ENCODE results near the gene C2CD4B. TPM values are rescaled to one million over a fixed set of nuclear protein-coding genes. Genes with fewer than 3 reads are reported as not detected.

C2CD4B gene
- polyA plus RNA-seq, 2 of the 4 experiments (the other 2 are of a cell fraction) = 0.06 to 0.63 TPM

GRCh38 chr15:62190274-62190673 lies 25.2 kb upstream of the C2CD4B start:
- ATAC-seq (peak in 1 of 2 experiments; percentile 44; a peak in 1 of 6 replicates), FAIRE-seq (no peak), DNase-seq (ENCODE audit: low read depth in 1 of 2, low spot score in 1 of 2) (no peak)
- Histone ChIP-seq H3K4me3 (no peak overlapping the region), H3K4me1 (no peaks in the 10 kb centered on the region), H3K4me2 (no peak overlapping the region), H3K27ac (no peak overlapping the region), H3K9me3 (no peaks in the 10 kb centered on the region)
- ChIA-PET CTCF (no interaction called here), POLR2A (no interaction called here)
- WGBS (ENCODE audit: missing lambda C conversion rate) = 0% methylated on average over 2 of the region's 2 CpGs
- no peak for TF ChIP-seq RAD21 (conservative IDR thresholded peaks at IDR 0.05 in 1 of 2, IDR thresholded peaks at IDR 0.05 in 1 of 2)
- TF ChIP-seq CEBPB (IDR thresholded peaks at IDR 0.05) = no peak
- no peak for TF ChIP-seq CTCF (IDR thresholded peaks at IDR 0.05)
- no peak for TF ChIP-seq POLR2A (IDR thresholded peaks at IDR 0.05; ENCODE audit: low read length)
- TF ChIP-seq NR3C1 (IDR thresholded peaks at IDR 0.05) = no peak
- TF ChIP-seq CBX2 (IDR thresholded peaks at IDR 0.05; ENCODE audit: borderline replicate concordance, low read depth) = no peak
- TF ChIP-seq MAX (IDR thresholded peaks at IDR 0.05) = no peak
- TF ChIP-seq FOSB (CRISPR knock-in tag; IDR thresholded peaks at IDR 0.05) = no peak
- TF ChIP-seq KDM1A (IDR thresholded peaks at IDR 0.05; ENCODE audit: low read depth) = no peak

GRCh38 chr15:62188744-62189143 lies 23.7 kb upstream of the C2CD4B start:
- TF ChIP-seq ZC3H11A (IDR thresholded peaks at IDR 0.05) (no peak), MAFK (IDR thresholded peaks at IDR 0.05; ENCODE audit: partially characterized antibody) (peak; percentile 89)
- no peak for FAIRE-seq
- no peak for ATAC-seq
- no peaks in the 10 kb centered on the region for H3K4me1 ChIP-seq
- H3K4me2 ChIP-seq = no peak overlapping the region
- DNase-seq (ENCODE audit: low read depth in 1 of 2, low spot score in 1 of 2) = no peak
- no peak overlapping the region for H3K27ac ChIP-seq
- POLR2A ChIA-PET = no interaction called here
- WGBS (ENCODE audit: missing lambda C conversion rate) = 55% methylated on average over 5 of the region's 5 CpGs
- CTCF ChIA-PET = interaction anchor here (0.5 to 1.3 kb wide), 5 partner anchors 10 to 386 kb away, joined by 3 to 4 read pairs (median 3); no protein-coding TSS in a partner anchor
- H3K9me3 ChIP-seq = no peaks in the 10 kb centered on the region
- no peak overlapping the region for H3K4me3 ChIP-seq

GRCh38 chr15:62187910-62188309 lies 22.8 kb upstream of the C2CD4B start:
- TF ChIP-seq CBX8 (IDR thresholded peaks at IDR 0.05) = no peak
- no peak for TF ChIP-seq BHLHE40 (IDR thresholded peaks at IDR 0.05; ENCODE audit: low read depth, low read length)
- TF ChIP-seq CHD4 (IDR thresholded peaks at IDR 0.05; ENCODE audit: borderline replicate concordance) = no peak
- no peak for TF ChIP-seq HES2 (IDR thresholded peaks at IDR 0.05)
- TF ChIP-seq TP53 (CRISPR knock-in tag; IDR thresholded peaks at IDR 0.05) = no peak
- no peak for TF ChIP-seq GATA3 (IDR thresholded peaks at IDR 0.05; ENCODE audit: borderline replicate concordance)
- no peak for TF ChIP-seq CHD2 (IDR thresholded peaks at IDR 0.05; ENCODE audit: low read length, partially characterized antibody)
- no peak for TF ChIP-seq RARB (CRISPR knock-in tag; IDR thresholded peaks at IDR 0.05)
- no peak for TF ChIP-seq HDAC2 (IDR thresholded peaks at IDR 0.05)
- no peak for TF ChIP-seq PBX3 (IDR thresholded peaks at IDR 0.05)
- no peak for TF ChIP-seq ZC3H11A (IDR thresholded peaks at IDR 0.05)
- TF ChIP-seq MAX (IDR thresholded peaks at IDR 0.05) = no peak
- no peak for TF ChIP-seq ZSCAN20 (CRISPR knock-in tag; IDR thresholded peaks at IDR 0.05)
- TF ChIP-seq ESRRA (IDR thresholded peaks at IDR 0.05; ENCODE audit: borderline replicate concordance, low read length) = no peak
- no peak for TF ChIP-seq FOXS1 (CRISPR knock-in tag; IDR thresholded peaks at IDR 0.05)
- no peak for TF ChIP-seq CBX2 (IDR thresholded peaks at IDR 0.05; ENCODE audit: borderline replicate concordance, low read depth)
- no peak for TF ChIP-seq EHF (CRISPR knock-in tag; IDR thresholded peaks at IDR 0.05)
- no peak for TF ChIP-seq FOSL2 (IDR thresholded peaks at IDR 0.05)
- no peak for TF ChIP-seq FOSL2 (CRISPR knock-in tag; IDR thresholded peaks at IDR 0.05)
- ATAC-seq (no peak), DNase-seq (ENCODE audit: low read depth in 1 of 2, low spot score in 1 of 2) (no peak), FAIRE-seq (no peak)
- H3K4me1 ChIP-seq = no peaks in the 10 kb centered on the region
- no peak overlapping the region for H3K4me2 ChIP-seq
- no peak overlapping the region for H3K27ac ChIP-seq
- WGBS (ENCODE audit: missing lambda C conversion rate) = 10% methylated on average over 1 of the region's 1 CpG
- H3K9me3 ChIP-seq = no peaks in the 10 kb centered on the region
- CTCF ChIA-PET = interaction anchor here (0.9 to 1.3 kb wide), 5 partner anchors 11 to 121 kb away, joined by 3 to 5 read pairs (median 3); partner anchors contain the start of gene C2CD4A
- POLR2A ChIA-PET = no interaction called here
- no peak overlapping the region for H3K4me3 ChIP-seq

All from A549 (cell line).